ENCODE results near the gene SND1. TPM values are rescaled to one million over a fixed set of nuclear protein-coding genes. Genes with fewer than 3 reads are reported as not detected.

Gene SND1
- total and polyA plus RNA-seq, 4 donors: 59.4 to 214 (median 84.1) TPM

DNA sequence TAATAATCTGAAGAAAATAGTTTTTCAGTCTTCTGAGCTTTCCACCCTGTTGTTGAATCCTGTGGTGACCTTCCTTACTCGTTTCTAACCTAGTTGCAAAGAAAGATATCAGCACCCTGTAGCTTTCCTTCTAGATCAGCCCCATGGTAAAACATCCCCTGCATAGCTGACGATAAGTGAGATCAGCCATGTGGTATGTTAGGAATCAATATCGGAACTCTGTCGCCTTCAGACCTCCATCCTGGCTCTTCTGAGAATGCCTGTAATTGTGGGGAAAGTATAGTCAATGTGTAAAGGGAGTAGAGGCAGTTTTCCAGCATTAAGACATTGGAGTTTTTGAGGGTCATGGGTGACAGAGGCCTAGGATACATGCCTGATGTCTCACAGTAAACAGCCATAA lies 227.4 kb downstream of the SND1 start:
- Histone ChIP-seq H3K9me3 (ENCODE audit: control insufficient read depth in 4 of 4, low read length in 3 of 4) (no peaks in the 10 kb centered on the region), H3K4me1 (ENCODE audit: control insufficient read depth in 4 of 4, insufficient read depth in 4 of 4, low read length in 3 of 4) (peaks cover 0 to 2% (median 0%) of the 10 kb centered on the region in 4 donors), H3K9ac (ENCODE audit: low read depth in 1 of 2, low read length in 2 of 2) (no peak overlapping the region), H3K27me3 (ENCODE audit: control insufficient read depth in 4 of 4, insufficient read depth in 4 of 4, low read length in 3 of 4) (no peaks in the 10 kb centered on the region), H3K4me3 (ENCODE audit: low read depth in 1 of 3, low read length in 3 of 3) (no peak overlapping the region), H3K36me3 (ENCODE audit: control insufficient read depth in 4 of 4, insufficient read depth in 3 of 4, low read depth in 1 of 4, low read length in 3 of 4) (no peaks in the 10 kb centered on the region), H3K27ac (ENCODE audit: low read depth in 1 of 2, low read length in 2 of 2) (no peak overlapping the region)
- TF ChIP-seq, protein P1, sequence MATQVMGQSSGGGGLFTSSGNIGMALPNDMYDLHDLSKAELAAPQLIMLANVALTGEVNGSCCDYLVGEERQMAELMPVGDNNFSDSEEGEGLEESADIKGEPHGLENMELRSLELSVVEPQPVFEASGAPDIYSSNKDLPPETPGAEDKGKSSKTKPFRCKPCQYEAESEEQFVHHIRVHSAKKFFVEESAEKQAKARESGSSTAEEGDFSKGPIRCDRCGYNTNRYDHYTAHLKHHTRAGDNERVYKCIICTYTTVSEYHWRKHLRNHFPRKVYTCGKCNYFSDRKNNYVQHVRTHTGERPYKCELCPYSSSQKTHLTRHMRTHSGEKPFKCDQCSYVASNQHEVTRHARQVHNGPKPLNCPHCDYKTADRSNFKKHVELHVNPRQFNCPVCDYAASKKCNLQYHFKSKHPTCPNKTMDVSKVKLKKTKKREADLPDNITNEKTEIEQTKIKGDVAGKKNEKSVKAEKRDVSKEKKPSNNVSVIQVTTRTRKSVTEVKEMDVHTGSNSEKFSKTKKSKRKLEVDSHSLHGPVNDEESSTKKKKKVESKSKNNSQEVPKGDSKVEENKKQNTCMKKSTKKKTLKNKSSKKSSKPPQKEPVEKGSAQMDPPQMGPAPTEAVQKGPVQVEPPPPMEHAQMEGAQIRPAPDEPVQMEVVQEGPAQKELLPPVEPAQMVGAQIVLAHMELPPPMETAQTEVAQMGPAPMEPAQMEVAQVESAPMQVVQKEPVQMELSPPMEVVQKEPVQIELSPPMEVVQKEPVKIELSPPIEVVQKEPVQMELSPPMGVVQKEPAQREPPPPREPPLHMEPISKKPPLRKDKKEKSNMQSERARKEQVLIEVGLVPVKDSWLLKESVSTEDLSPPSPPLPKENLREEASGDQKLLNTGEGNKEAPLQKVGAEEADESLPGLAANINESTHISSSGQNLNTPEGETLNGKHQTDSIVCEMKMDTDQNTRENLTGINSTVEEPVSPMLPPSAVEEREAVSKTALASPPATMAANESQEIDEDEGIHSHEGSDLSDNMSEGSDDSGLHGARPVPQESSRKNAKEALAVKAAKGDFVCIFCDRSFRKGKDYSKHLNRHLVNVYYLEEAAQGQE (IDR thresholded peaks at IDR 0.05): no peak
- TF ChIP-seq EGR1 (IDR thresholded peaks at IDR 0.05; ENCODE audit: low read depth in 2 of 2) (no peak), HNF4G (IDR thresholded peaks at IDR 0.05) (no peak), NR2F2 (IDR thresholded peaks at IDR 0.05) (no peak), RAD21 (IDR thresholded peaks at IDR 0.05) (no peak), TAF1 (conservative IDR thresholded peaks at IDR 0.05) (no peak), FOXA2 (IDR thresholded peaks at IDR 0.05) (no peak), GABPA (IDR thresholded peaks at IDR 0.05 in 1 of 2, conservative IDR thresholded peaks at IDR 0.05 in 1 of 2) (no peak)
- TF ChIP-seq, protein P2, sequence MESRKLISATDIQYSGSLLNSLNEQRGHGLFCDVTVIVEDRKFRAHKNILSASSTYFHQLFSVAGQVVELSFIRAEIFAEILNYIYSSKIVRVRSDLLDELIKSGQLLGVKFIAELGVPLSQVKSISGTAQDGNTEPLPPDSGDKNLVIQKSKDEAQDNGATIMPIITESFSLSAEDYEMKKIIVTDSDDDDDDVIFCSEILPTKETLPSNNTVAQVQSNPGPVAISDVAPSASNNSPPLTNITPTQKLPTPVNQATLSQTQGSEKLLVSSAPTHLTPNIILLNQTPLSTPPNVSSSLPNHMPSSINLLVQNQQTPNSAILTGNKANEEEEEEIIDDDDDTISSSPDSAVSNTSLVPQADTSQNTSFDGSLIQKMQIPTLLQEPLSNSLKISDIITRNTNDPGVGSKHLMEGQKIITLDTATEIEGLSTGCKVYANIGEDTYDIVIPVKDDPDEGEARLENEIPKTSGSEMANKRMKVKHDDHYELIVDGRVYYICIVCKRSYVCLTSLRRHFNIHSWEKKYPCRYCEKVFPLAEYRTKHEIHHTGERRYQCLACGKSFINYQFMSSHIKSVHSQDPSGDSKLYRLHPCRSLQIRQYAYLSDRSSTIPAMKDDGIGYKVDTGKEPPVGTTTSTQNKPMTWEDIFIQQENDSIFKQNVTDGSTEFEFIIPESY (IDR thresholded peaks at IDR 0.05): no peak
- TF ChIP-seq, protein P3, sequence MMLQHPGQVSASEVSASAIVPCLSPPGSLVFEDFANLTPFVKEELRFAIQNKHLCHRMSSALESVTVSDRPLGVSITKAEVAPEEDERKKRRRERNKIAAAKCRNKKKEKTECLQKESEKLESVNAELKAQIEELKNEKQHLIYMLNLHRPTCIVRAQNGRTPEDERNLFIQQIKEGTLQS (IDR thresholded peaks at IDR 0.05): no peak
- WGBS: 95% methylated on average over 4 of the region's 4 CpGs
- DNase-seq (ENCODE audit: low spot score): no peak

DNA sequence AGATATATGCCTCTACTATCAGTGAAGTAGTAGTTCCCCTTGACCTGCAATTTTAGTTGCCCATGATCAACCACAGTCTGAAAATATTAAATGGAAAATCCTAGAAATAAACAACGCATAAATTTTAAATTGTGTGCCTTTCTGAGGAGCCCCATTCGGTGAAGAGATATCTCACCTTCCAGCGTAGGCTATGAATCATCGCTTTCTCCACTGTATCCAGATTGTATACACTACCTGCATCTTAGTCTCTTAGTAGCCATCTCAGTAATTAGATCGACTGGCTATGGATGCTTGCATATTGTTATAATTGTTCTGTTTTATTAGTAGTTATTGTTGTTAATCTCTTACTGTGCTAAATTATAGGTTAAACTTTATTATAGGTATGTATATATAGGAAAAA lies 227.9 kb downstream of the SND1 start:
- H3K9ac ChIP-seq (ENCODE audit: low read depth in 1 of 2, low read length in 2 of 2): no peak overlapping the region
- H3K9me3 ChIP-seq (ENCODE audit: control insufficient read depth in 4 of 4, low read length in 3 of 4): no peaks in the 10 kb centered on the region
- H3K27ac ChIP-seq (ENCODE audit: low read depth in 1 of 2, low read length in 2 of 2): no peak overlapping the region
- H3K4me1 ChIP-seq (ENCODE audit: control insufficient read depth in 4 of 4, insufficient read depth in 4 of 4, low read length in 3 of 4): peaks cover 0 to 2% (median 0%) of the 10 kb centered on the region in 4 donors
- DNase-seq (ENCODE audit: low spot score): no peak
- TF ChIP-seq GABPA (IDR thresholded peaks at IDR 0.05 in 1 of 2, conservative IDR thresholded peaks at IDR 0.05 in 1 of 2) (no peak), FOXA2 (IDR thresholded peaks at IDR 0.05) (no peak), RAD21 (IDR thresholded peaks at IDR 0.05) (no peak), JUND (IDR thresholded peaks at IDR 0.05) (no peak), TAF1 (conservative IDR thresholded peaks at IDR 0.05) (no peak), NR2F2 (IDR thresholded peaks at IDR 0.05) (no peak)
- TF ChIP-seq, protein P4, sequence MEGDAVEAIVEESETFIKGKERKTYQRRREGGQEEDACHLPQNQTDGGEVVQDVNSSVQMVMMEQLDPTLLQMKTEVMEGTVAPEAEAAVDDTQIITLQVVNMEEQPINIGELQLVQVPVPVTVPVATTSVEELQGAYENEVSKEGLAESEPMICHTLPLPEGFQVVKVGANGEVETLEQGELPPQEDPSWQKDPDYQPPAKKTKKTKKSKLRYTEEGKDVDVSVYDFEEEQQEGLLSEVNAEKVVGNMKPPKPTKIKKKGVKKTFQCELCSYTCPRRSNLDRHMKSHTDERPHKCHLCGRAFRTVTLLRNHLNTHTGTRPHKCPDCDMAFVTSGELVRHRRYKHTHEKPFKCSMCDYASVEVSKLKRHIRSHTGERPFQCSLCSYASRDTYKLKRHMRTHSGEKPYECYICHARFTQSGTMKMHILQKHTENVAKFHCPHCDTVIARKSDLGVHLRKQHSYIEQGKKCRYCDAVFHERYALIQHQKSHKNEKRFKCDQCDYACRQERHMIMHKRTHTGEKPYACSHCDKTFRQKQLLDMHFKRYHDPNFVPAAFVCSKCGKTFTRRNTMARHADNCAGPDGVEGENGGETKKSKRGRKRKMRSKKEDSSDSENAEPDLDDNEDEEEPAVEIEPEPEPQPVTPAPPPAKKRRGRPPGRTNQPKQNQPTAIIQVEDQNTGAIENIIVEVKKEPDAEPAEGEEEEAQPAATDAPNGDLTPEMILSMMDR (IDR thresholded peaks at IDR 0.05; ENCODE audit: low read depth, low read length, missing input control): no peak
- no peak overlapping the region for H3K4me3 ChIP-seq (ENCODE audit: low read depth in 1 of 3, low read length in 3 of 3)
- no peaks in the 10 kb centered on the region for H3K36me3 ChIP-seq (ENCODE audit: control insufficient read depth in 4 of 4, insufficient read depth in 3 of 4, low read depth in 1 of 4, low read length in 3 of 4)
- no peaks in the 10 kb centered on the region for H3K27me3 ChIP-seq (ENCODE audit: control insufficient read depth in 4 of 4, insufficient read depth in 4 of 4, low read length in 3 of 4)
- 98% methylated on average over 5 of the region's 5 CpGs for WGBS

Data from liver (tissue), 9 donors.